Neural progenitor cell (in vitro differentiated cells): Measurements from ENCODE around the gene CELSR1.

Source experiments
- CTCF ChIP-seq: fragments of 200-600 bp; sonication (generic); IDR thresholded peaks from 2 replicates; pipeline ENCODE4 v1.5.1; 2017; ENCODE audit warnings: antibody characterized with exemption, mild to moderate bottlenecking
- EZH2 ChIP-seq: fragments of 200-600 bp; sonication (generic); IDR thresholded peaks from 2 replicates; pipeline ENCODE4 v1.6.1; 2017; ENCODE audit warnings: antibody characterized with exemption, mild to moderate bottlenecking, moderate library complexity
- EZH2phosphoT487 ChIP-seq: fragments of 200-600 bp; sonication (generic); IDR thresholded peaks from 2 replicates; pipeline ENCODE4 v1.6.1; 2017; ENCODE audit warnings: antibody characterized with exemption

DNA sequence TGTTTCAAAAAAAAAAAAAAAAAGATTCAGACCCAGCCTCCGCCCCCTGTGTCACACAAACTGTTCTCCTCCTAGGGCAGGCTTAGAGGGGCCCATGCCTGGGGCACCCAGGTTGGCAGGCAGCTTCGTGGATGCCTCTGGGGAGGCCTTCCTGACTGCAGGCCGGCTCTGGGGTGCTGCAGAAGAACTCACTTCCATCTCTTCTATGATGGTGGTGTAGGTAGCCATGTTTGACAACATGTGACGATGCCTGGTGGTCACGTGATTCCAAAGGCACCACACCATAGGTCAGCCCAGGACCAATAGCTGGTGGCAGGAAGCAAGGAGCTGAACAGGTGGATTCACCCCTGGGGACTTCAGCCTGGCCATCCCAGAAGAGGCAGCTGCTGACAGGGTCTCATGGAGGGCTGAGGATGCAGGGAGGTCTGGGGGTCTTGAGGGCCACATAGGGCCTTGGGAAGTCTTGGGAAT, 24.1 kb upstream of the CELSR1 start:
- TF ChIP-seq EZH2 (no peak), CTCF (no peak), EZH2phosphoT487 (no peak)
